HepG2 (cell line): ENCODE data around the gene RASGRP4. TPM values are rescaled to one million over a fixed set of nuclear protein-coding genes. Genes with fewer than 3 reads are reported as not detected.

Experiments used
- AHDC1 ChIP-seq: sonication (generic); formaldehyde crosslinking; IDR thresholded peaks from 2 replicates; pipeline ENCODE4 v1.5.1; 2020; ENCODE audit warnings: mild to moderate bottlenecking, missing genetic modification reagents, borderline replicate concordance
- ARID5B ChIP-seq: IDR thresholded peaks from 2 replicates; pipeline ENCODE4 v1.4.0; 2020; ENCODE audit warnings: mild to moderate bottlenecking, missing genetic modification reagents
- HES4 ChIP-seq: sonication (generic); formaldehyde crosslinking; IDR thresholded peaks from 2 replicates; pipeline ENCODE4 v1.9.0; 2021; ENCODE audit warnings: mild to moderate bottlenecking, missing genetic modification reagents, borderline replicate concordance
- ZNF550 ChIP-seq: sonication (generic); formaldehyde crosslinking; IDR thresholded peaks from 2 replicates; pipeline ENCODE4 v1.4.0; 2020; ENCODE audit warnings: mild to moderate bottlenecking, missing genetic modification reagents, borderline replicate concordance
- polyA plus RNA-seq, 8 experiments: library from polyadenylated mRNA; depleted of rRNA in 3 of 8; stranded (reverse) in 7 of 8; unstranded in 1 of 8; fragments of >200 nt; fragmentation: Illumina TruSeq in 4 of 8; extraction: Trizol in 4 of 8; gene quantifications; 2 replicates each; pipeline versions ENCODE4 v1.2.1 to v1.2.3, GENCODE V29; 2011 to 2016; ENCODE audit warnings: low read depth in 4 of 8, missing spikeins in 1 of 8, mixed read lengths in 1 of 8; ENCODE audit not compliant: insufficient read depth in 1 of 8
- total RNA-seq, 5 experiments: library from RNA; depleted of rRNA; stranded (reverse); fragments of >200 nt; fragmentation: Illumina TruSeq; extraction: Trizol; gene quantifications; 2 replicates each; pipeline ENCODE4 v1.2.3, GENCODE V29; 2016; ENCODE audit warnings: low read depth in 1 of 5

RASGRP4 gene
- total and polyA plus RNA-seq, 2 of the 13 experiments (the other 11 are each of a cell fraction or from before 2014, with no cell fraction given) = not detected

- no peak for TF ChIP-seq AHDC1 (CRISPR knock-in tag)
- no peak for TF ChIP-seq ARID5B (CRISPR knock-in tag)
- no peak for TF ChIP-seq HES4 (CRISPR knock-in tag)
- TF ChIP-seq ZNF550 (CRISPR knock-in tag) = no peak
- TF ChIP-seq, all 625 proteins: peak for 0
These were observed 13.5 kb downstream of the RASGRP4 start (continued) for GRCh38 chr19:38412491-38412890.
